Stromal cell of bone marrow (primary cell): ENCODE data around the gene SMIM33.
A peak's percentile ranks its signal among the peaks of the same experiment; 100 is the strongest.
"Not testable (repeated sequence)": the region's sequence is repeated elsewhere in the genome, so short reads cannot be mapped to it uniquely, and the experiment has no call there.

ENCODE experiments used
- DNase-seq: peaks from one replicate; pipeline ENCODE4 v3.0.0-alpha.2; 2012; ENCODE audit warnings: low read depth

The SMIM33 gene

DNA sequence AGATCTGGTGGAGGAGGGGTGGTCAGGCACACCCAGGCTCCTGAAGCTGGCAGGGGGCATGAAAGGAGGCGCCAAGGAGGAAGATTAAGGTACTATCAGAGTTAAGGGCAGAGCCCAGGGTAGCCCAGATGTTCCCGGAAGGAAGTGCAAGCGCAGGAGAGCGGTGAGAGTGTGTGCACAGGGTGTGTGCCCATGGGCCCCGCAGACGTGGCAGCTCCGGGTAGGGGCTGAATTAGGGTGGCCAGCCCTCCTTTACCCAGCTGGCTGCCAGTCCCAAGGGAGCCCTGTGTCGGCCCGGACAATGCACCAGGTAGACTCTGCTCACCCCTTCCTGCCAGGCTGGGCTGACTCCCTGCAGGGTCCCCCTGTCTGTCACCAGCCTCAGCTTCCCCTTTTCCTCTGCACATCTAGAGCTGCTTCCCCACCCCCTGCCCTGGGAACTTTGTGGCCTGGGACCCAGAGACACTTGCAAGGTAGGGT lies at the start of gene SMIM33:
Gene SMIM33, plus strand, starts transcription at position 184 of the 480 bp plus-strand sequence. Its CDS starts 118 bp downstream, at position 302.
- no peak for DNase-seq

DNA sequence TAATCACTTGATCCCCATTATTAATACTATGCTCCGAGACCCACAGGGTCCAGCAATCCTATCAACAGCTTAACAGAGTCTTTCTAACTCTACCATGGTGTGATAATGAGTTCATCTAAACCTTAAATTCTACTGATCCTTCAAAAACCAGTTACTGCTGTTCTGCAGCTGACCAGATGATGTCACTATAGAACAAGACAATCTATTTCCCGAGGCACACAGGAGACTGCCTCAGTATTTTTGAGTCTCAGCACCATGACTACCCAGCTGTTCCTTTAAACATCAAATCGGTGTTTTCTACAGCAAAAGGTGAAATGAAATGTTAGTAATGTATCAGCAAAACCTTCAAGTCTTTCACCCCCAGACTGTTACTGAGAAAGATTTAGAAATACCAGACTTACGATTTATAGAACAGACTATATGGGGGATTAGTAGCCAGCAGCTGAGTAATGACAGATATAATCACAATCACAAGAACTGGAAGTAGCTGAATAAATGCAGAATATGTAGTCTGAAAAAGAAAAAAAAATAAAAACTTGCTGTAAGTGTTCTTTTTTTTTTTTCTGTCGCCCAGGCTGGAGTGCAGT lies 48.4 kb upstream of the SMIM33 start:
- peak; percentile 59 for DNase-seq

DNA sequence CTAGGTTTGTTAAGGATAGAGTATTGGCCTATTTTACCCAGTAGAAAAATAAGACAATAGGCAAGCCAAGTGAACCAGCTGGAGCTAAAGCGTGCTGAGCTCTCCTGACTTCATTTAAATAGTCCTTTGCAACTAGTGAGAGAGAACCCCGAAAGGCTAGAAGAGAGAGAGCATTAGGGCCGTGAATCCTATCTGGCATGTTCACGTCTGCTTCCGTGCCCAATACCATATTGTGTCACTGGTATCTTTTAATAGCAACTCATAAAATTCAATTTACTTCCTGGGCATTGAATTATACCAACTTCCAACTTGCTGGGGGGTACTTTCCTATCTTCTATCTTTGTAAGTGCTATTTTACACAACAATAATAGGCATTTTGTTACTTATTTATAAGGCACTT lies 45.3 kb upstream of the SMIM33 start:
- no peak for DNase-seq

DNA sequence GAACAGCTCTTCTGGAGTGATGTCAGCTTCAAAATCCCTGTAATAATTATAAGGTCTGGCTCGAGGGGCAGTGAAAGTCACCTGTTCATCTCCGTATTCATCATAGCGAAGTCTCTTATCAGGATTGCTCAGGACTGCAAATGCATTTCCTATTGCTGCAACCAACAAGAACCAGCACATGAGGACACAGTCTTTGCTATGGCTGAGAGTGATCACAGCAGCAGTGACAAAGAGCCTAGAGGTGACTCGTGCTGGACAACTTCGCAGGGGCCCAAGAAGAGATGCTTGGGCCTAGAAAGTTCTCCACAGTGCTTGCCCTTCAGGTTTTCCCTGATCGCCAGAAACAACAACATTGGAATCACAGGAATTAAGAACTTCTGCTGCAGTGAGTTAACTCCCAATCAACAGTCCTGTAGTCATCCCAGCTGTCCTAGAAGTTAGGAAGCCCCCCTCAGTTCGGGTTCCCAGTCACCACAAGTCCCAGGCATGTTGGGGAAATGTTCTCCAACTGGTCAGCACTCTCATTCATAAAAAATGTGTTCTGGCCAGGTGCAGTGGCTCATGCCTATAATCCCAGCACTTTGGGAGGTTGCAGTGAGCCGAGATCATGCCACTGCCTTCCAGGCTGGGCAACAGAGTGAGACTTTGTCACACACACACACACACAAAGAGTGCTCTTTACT lies 44.5 kb upstream of the SMIM33 start:
- DNase-seq = no peak

DNA sequence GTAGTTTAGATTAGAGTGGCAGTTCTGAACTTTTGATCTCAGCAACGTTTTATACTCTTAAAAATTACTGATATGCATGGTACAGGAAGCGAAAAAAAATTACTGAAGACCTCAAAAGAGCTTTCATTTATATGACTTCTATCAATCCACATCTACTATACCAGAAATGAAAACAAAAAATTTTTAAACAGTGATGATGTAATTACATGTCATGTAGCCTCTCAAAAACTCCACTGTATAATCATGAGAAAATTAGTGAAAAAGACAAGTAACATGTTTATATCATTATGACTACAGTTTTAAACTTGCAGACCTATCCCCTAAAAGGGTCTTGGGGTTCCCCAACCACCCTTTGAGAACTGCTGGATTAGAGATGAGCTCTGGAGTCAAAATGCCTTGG lies 40.8 kb upstream of the SMIM33 start:
- DNase-seq = no peak

DNA sequence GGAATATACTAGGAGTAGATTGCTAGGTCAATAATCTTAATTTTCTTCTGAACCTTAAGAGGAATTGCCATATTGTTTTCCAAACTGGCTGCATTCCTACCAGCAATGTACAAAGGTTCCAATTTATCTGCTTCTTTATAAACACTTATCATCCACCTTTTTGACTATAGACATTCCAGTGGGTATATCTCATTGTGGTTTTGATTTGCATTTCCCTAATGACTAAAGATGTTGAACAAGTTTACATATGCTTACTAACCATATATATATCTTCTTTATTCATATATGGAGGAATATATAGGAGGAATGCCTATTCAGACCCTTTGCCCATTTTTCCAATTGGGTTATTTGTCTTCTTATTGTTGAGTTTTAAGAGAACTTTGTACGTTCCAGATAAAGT lies 39.1 kb upstream of the SMIM33 start:
- DNase-seq = no peak

DNA sequence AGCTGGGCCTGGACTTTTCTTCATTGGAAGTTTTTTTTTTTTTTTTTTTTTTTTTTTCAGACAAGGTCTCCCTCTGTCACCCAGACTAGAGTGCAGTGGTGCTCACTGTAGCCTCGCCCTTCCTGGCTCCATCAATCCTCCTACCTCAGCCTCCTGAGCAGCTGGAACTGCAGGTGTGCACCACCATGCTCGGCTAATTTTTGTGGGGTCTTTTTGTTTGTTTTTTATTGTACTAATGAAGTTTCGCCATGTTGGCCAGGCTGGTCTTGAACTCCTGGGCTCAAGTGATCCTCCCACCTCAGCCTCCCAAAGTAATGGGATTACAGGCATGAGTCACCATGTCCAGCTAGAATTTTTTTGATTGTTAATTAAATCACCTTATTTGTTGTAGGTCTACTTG lies 35.1 kb upstream of the SMIM33 start:
- no peak for DNase-seq

DNA sequence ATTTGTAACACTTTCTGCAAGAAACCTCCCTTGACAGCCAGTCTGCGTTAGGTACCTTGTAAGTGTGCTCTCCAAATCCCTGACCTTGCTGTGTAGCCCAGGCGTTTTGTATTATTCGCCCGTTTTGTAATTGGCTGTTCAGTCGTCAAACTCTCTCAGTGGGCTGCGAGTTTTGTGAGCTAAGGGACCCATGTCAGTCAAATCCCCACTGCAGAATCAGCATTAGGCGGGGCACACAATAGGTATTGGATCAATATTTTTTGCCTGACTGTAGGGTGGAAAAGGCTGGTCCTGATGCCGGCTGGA lies 32.1 kb upstream of the SMIM33 start:
- DNase-seq = no peak

DNA sequence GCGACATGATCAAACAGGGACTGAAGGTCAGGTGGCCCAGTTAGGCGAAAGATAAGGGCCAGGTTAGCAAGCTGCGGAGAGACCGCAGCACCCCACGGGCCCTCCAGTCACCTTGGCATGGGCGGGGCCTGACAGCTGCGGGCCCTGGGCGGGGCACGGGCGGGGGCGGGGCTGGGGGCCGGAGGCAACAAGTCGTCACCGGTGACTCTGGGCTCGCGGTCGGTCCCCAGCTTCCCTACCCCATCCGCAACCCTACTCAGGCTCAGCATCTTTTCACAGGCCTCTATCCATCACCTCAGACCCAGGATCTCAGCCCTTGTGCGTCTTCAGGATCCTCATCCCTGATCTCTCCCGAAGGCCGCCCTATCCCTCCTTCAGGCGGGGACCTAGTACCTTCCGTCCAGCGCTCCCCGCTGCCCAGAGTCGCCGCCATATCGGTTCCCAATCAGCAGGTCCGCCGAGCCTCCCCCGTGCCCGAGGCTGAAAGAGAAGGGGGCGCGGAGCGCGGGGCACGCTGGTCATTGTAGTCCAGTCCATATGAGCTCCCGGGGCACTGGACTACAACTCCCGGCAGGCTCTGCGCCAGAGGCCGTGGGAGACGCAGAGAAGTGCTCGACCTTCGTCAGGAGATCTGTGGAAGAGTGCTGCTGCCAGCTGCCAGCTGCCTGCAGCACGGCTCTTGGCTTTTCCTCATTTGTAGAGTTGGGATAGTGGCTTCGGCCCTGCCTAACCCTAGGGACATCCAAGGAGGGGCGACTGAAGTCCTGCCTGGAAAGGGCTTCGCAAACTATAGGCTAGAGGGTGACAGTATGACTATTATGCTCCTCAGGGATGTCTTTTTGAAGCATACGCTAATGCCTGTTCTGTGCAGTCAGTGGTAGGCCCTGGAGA lies 31.5 kb upstream of the SMIM33 start, which contains the start of gene DNAJC18:
Gene DNAJC18, minus strand, starts transcription at position 513 of the 891 bp plus-strand sequence. Its CDS starts 80 bp downstream, at position 433.
- DNase-seq = peak; percentile 86

DNA sequence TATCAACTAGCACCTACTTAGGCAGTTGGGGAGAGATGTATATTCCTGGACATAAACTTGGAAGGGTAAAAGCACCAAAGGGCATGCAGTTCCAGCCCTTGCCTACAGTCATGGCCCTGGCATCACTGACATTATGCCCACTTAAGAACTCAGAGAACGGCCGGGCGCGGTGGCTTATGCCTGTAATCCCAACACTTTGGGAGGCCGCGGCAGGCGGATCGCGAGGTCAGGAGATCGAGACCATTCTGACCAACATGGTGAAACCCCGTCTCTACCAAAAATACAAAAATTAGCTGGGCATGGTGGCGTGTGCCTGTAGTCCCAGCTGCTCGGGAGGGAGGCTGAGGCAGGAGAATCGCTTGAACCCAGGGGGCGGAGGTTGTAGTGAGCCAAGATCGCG lies 30.4 kb upstream of the SMIM33 start:
- not testable (repeated sequence) for DNase-seq

DNA sequence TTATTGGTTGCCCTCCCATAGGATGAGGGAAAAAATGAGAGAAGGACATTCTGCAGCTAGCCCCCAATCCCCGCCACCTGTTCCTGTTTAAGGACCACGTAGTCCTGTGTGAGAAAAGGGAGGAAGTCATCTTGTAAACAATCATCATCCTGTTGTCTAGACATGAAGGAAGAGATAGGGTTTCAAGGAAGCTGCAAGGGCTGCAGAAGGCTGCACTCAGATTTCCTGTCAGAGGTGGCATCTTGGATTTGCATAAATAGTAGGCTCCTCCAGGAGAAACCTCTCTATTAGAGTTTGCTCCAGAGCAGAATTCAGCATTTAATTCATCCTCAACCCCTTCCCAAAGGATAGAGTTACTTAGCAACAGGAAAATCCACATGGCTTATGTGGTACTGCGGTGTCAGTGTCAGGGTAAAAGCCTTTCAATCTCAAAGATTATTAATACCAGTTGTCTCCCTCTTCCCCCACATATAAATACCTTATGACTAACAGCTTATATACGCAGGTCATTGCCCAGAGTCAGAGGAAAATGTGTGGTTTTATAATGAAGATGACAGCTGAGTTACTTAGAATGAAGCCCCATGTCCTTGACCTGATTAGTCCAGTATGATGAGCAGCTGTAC lies 26.9 kb upstream of the SMIM33 start:
- DNase-seq = peak; percentile 47

DNA sequence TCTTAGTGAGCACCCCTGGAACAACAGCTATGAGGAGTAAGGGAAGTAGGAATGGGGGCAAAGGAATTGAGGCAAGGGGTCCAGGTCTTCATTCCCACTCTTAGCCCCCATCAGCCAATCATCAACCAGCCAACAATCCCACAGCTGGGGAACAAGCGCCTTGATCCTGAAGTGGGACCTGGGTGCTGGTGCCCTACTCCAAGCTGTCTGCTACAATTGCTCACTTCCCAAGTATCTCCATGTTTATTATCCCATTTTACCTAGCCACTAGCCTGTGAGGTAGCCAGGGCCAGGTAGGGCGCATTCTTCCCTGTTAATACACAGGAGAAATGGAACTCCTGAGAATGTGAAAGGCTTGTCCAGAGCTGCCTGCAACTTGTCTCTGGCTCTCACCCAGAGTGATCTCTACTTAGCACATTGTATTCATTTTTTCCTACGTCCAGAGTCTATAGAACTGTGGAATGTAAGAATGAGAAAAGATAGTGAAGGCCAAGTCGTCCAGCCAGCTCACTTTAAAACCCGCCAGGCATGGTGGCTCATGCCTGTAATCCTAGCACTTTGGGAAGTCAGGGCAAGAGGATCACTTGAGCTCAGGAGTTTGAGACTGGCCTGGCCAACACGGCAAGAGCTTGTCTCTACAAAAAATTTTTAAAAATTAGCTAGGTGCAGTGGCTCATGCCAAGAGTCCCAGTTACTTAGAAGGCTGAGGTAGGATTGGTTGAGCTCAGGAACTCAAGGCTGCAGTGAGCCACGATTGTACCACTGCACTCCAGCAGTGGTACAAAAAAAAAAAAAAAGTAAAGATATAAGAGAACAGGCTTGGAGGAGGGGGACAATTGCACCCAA lies 25.3 kb upstream of the SMIM33 start:
- DNase-seq = no peak

DNA sequence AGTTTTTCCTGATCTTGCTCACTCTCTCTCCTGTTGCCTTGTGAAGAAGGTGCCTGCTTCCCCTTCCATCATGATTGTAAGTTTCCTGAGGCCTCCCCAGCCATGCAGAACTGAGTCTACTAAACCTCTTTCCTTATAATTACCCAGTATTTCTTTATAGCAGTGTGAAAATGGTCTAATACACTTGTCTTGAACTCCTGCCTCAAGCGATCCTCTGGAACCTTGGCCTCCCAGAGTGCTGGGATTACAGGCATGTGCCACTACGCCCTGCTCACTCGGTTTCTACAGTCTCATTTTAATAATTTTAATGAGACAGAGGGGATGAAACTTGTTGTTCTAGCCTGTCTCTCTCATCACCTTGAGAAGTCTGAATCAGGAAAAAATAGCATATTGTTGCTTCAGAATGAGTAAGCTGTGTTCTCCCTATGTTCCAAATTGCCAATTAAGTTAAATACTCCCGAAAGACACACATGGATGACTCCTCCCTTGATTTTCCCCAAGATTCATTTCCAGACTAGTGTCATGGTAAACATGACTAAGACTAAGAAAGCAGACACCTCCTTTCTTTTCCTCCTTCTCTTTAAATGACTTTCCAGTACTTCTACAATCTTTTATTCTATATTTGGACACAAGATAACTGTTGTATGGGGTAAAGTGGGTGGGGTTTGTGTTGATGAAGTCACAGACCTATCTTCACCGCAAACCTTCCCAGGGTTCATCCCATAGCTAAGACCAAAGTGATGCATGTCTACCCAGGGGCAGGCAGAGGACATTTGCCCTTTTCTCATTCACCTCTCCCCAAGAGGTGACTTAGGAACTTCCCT lies 23.6 kb upstream of the SMIM33 start:
- peak; percentile 83 for DNase-seq

DNA sequence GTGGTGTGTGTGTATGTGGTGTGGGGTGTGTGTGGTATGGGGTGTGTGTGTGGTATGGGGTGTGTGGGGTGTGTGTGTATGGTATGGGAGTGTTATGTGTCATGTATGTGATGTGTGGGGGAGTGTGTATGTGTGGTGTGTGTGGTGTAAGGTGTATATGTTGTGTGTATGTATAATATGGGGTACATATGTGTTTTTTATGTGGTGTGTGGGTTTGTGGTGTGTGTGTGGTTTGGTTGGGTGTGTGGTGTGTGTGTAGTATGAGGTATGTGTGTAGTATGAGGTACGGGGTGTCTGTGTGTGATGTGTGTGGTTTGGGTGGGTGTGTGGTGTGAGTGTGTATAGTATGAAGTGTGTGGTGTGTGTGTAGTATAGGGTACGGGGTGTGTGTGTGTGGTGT lies 19.6 kb upstream of the SMIM33 start:
- DNase-seq = no peak

DNA sequence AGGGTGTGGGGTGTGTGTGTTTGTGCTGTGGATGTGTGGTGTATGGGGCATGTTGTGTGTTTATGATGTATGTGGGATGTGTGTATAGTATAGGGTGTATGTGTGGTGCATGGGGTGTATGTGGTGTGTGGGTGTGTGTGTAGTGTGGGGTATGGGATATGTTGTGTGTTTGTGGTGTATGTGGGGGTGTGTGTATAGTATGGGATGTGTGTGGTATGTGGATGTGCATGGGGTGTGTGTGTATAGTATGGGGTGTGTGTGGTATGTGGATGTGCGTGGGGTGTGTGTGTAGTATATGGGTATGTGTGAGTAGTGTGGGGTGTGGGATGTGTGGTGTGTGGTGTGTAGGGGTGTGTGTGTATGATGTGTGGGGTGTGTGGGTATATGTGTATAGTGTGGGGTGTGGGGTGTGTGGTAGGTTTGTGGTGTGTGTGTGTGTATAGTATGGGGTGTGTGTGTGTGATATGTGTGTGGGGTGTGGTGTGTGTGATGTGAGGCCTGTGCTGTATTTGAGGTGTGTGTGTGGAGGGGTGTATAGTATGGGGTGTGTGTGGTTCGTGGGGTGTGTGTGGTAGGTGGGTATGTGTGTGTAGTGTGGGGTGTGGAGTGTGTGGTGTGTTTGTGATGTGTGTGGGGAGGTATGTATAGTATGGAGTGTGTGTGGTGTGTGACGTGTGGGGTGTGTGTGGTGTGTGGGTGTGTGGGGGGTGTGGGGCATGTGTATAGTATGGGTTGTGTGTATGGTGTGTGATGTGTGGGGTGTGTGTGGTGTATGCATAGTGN lies 18.7 kb upstream of the SMIM33 start:
- DNase-seq = no peak

DNA sequence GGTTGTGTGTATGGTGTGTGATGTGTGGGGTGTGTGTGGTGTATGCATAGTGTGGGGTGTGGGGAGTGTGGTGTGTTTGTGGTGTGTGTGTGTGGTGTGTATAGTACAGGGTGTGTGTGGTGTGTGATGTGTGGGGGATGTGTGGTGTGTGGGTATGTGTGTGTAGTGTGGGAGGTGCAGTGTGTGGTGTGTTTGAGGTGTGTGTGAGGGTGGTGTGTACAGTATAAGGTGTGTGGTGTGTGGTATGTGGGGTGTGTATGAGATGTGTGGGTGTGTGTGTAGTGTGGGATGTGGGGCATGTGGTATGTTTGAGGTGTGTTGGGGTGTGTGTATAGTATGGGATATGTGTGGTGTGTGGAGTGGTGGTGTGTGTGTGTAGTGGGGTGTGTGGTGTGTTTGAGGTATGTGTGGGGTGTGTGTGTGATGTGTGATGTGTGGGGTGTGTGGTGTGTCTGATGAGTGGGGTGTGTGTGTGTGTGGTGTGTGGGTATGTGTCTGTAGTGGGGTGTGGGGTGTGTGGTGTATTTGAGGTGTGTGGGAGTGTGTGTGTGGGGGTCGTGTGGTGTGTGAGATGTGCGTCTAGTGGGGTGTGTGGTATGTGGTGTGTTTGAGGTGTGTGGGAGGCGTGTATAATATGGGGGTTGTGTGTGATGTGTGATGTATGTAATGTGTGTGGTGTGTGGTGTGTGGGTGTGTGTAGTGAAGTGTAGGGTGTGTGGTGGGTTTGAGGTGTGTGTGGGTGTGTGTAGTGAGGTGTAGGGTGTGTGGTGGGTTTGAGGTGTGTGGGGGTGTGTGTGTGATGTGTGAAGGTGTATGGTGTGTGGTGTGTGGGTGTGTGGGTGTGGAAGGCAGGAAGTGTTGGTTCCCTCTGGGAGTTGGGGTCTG lies 16.9 kb upstream of the SMIM33 start:
- no peak for DNase-seq

DNA sequence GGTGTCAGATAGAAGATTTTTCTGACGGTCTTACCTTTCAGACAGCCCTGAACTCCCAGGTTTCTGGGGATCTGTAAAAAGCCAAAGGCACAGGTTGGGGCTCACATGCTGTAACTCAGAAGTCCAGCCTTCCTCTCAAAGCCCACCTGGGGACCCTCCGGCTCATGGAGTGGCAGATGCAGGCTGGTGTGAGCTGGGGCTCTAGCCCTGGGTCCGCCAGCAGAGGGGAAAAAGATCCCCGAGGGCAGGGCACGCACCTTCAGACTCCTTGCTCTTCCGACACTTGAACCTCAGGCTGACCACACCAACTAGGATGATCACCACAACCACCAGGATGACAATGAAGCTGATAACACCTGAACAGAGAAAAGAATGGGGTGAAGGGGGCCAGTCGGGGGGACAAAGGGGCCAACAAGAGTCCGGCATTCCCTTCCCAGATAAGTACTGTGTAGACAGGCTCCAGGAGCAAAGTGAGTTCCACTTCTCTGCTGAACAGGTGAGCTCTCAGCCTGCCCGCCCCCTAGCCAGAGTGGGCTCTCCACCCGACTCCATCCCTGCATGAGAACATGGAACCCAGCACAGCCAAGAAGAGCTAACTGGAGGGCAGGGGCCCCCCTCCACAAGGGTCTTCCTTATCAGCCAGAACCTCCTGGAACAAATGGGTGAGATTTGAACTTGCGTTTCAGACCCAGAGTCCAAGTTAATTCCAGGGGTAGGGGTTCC lies 16.1 kb upstream of the SMIM33 start:
- DNase-seq = no peak

DNA sequence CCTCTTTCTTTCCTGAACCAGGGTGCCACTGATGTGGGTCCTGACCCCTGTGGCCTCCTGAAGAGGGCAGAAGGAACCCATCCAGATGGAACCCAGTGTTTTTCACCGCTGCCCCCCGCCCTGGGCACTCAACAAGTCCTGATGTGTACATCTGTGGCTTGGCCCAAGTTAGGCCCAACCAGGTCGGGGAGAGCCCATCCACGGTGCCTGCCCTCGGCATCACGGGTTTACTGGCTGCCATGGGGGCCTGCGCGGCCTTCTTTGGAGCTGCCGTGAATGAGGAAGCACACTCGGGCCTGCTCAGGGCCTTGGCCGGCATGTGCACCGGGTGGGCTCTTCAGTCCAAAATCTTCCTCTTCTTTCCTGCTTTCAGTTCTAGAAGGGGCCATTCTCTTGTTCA lies 14.0 kb upstream of the SMIM33 start:
- DNase-seq = no peak
